HUDEP-2 (cell line): ENCODE measurements around the gene TMEM181.
"Not testable (repeated sequence)": the region's sequence is repeated elsewhere in the genome, so short reads cannot be mapped to it uniquely, and the experiment has no call there.

Experiments used
- DNase-seq, 76 experiments: peaks; one replicate each; lab custom pipeline; 2025; ENCODE audit not compliant: unreplicated experiment in 76 of 76; lab: John Stamatoyannopoulos, UW

Gene TMEM181

DNA sequence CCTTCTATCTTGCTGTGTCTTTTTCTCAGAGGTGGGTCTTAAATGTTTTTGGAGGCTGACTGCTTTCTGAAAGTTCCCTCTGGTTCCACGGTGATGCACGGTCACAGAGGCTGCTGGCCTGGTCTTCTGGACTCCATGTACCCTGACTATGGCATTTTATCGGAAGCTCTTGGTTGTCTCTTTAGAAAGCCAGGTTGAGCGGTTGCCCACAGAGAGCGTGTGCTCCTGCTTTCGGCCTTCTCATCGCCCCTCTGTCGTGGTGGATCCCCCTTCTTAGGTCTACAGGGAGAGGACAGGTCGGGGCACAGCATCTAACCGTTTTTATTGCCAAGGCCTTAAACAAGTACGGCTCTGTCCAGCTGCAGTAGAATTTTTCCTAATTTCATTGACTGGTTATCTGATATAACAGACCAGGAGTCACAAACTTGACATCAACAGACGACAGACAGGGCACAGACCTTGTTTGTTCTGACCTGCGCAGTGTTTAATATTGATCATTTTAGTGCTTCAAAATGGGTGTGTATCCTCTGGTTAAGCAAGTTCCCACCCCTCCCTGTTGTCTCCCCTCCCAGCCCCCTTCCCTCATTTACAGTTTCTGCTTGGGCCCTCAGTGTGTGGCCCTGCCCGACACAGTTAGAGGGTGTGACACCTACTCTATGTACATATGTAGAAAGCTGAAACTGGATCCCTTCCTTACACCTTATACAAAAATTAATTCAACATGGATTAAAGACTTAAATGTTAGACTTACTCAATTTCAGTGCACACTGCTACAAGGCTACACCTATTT, 114.6 kb downstream of the TMEM181 start:
- DNase-seq, result no peak

DNA sequence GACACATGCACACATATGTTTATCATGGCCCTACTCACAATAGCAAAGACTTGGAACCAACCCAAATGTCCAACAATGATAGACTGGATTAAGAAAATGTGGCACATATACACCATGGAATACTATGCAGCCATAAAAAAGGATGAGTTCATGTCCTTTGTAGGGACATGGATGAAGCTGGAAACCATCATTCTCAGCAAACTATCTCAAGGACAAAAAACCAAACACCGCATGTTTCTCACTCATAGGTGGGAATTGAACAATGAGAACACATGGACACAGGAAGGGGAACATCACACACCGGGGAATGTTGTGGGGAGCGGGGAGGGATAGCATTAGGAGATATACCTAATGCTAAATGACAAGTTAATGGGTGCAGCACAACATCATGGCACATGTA, 117.2 kb downstream of the TMEM181 start:
- not testable (repeated sequence) for DNase-seq

DNA sequence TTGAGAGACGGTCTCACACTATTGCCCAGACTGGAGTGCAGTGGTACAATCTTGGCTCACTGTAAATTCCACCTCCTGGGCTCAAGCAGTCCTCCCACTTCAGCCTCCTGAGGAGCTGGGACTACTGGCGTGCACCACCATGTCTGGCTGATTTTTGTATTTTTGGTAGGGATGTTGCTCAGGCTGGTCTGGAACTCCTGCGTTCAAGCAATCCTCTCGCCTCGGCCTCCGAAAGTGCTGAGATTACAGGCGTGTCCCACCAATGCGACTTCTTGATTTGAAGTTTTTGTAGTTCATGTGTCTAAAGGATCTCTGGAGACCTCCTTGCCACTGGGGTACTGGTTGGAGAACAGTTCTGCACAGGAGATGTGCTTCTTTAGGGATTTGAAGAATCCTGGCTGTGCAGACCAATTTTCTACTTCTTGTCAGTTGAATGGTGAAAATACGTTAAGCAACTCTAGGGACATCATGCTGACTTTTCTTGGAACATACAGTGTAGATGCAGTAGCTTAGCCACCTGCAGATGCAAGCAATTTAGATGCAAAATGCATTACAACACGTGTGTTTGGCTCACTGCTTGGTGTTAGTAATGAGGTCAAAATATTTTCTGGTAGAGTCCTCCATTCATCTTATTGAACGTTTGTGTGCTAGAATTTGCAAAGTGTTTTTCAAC, 118.2 kb downstream of the TMEM181 start:
- no peak for DNase-seq

GRCh38 chr6:158680015-158680414, 120.1 kb downstream of the TMEM181 start:
- DNase-seq, result no peak

- no peak for DNase-seq
Observed at GRCh38 chr6:158680481-158680880, 120.6 kb downstream of the TMEM181 start.

DNA sequence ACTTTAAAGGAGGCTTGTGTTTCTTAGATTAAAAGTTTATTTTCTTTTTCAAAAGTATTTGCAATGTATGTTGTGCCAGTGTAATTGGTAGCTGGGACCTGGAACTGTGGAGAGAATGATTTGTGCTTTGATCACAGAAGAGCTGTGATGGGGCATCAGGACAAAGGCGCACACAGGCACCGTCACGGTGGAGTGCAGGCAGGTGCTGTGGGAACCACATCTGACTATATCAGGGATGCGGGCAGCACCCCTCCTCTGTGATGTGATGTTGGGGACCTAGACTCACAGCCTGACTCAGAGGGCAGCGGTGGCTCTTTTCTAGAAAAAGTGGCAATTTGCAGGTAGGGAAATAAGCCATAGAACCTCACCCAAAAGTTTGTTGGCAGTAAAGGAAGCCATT, 124.4 kb downstream of the TMEM181 start:
- DNase-seq, result no peak

- DNase-seq, result no peak
Observed at GRCh38 chr6:158684745-158685324, 124.9 kb downstream of the TMEM181 start.
